Measurements from ENCODE around the gene NPIPB4.
"Not testable (repeated sequence)": the region's sequence is repeated elsewhere in the genome, so short reads cannot be mapped to it uniquely, and the experiment has no call there.

- TF ChIP-seq, protein P1, sequence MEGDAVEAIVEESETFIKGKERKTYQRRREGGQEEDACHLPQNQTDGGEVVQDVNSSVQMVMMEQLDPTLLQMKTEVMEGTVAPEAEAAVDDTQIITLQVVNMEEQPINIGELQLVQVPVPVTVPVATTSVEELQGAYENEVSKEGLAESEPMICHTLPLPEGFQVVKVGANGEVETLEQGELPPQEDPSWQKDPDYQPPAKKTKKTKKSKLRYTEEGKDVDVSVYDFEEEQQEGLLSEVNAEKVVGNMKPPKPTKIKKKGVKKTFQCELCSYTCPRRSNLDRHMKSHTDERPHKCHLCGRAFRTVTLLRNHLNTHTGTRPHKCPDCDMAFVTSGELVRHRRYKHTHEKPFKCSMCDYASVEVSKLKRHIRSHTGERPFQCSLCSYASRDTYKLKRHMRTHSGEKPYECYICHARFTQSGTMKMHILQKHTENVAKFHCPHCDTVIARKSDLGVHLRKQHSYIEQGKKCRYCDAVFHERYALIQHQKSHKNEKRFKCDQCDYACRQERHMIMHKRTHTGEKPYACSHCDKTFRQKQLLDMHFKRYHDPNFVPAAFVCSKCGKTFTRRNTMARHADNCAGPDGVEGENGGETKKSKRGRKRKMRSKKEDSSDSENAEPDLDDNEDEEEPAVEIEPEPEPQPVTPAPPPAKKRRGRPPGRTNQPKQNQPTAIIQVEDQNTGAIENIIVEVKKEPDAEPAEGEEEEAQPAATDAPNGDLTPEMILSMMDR (IDR thresholded peaks at IDR 0.05) = not testable (repeated sequence)
- TF ChIP-seq POLR2AphosphoS5 (IDR thresholded peaks at IDR 0.05) = not testable (repeated sequence)
These were observed 36.6 kb downstream of the NPIPB4 start for GRCh38 chr16:21820908-21821465.

Measured in transverse colon (tissue), 4 donors.